Rectal smooth muscle tissue (tissue), 1 donor: ENCODE measurements around the gene IRAK3.
"Not testable (repeated sequence)": the region's sequence is repeated elsewhere in the genome, so short reads cannot be mapped to it uniquely, and the experiment has no call there.

Source experiments
- H3K27ac ChIP-seq: one replicate; pipeline ENCODE4 v1.7.0; 2013; ENCODE audit warnings: low read depth, low read length, inconsistent platforms
- H3K27me3 ChIP-seq: one replicate; pipeline ENCODE4 v1.7.0; 2013; ENCODE audit warnings: low read length; ENCODE audit not compliant: control insufficient read depth, insufficient read depth
- H3K36me3 ChIP-seq: one replicate; pipeline ENCODE4 v1.7.0; 2013; ENCODE audit warnings: low read length; ENCODE audit not compliant: control insufficient read depth, insufficient read depth
- H3K4me1 ChIP-seq: one replicate; pipeline ENCODE4 v1.7.0; 2013; ENCODE audit warnings: low read length; ENCODE audit not compliant: control insufficient read depth, insufficient read depth
- H3K4me3 ChIP-seq: one replicate; pipeline ENCODE4 v1.7.0; 2013; ENCODE audit warnings: low read length
- H3K9ac ChIP-seq: one replicate; pipeline ENCODE4 v1.7.0; 2013; ENCODE audit warnings: low read length

Gene IRAK3

DNA sequence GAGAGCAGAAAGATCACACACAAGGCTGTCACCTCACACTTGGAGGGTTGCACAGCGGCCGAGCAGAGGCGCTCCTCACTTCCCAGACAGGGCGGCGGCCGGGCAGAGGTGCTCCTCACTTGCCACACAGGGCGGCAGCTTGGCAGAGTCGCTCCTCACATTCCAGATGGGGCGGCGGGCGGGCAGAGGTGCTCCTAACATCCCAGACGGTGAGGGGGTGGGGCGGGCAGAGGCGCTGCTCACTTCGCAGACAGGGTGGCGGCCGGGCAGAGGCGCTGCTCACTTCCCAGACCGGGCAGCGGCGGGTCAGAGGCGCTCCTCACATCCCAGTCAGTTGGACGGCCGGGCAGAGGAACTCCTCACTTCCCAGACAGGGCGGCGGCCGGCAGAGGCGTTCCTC, 28.3 kb upstream of the IRAK3 start:
- Histone ChIP-seq H3K36me3 (peaks cover 7% of the 10 kb centered on the region), H3K4me3 (no peak overlapping the region), H3K27me3 (no peaks in the 10 kb centered on the region), H3K9ac (no peak overlapping the region), H3K27ac (no peak overlapping the region), H3K4me1 (no peaks in the 10 kb centered on the region)

DNA sequence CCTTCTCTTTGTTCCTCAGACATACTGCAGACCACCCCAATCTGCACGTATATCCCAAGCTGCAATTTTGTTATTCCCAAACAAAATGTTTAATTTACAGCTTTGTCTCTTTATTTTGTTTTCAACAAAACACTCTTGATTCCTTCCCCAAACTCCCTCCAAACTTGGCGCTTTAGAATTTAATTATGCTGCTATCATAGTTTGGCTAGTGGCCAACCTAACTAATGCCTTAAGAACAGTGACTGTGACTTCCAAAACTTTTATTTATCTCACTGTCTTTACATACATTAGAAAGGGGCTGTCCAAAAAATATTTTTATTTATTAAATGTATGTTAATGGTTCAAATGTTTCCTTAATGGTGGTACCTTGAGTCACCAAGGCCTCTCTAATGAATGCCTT, 26.3 kb upstream of the IRAK3 start:
- H3K4me3 ChIP-seq: no peak overlapping the region
- no peak overlapping the region for H3K9ac ChIP-seq
- no peaks in the 10 kb centered on the region for H3K27me3 ChIP-seq
- no peak overlapping the region for H3K27ac ChIP-seq
- peaks cover 7% of the 10 kb centered on the region for H3K36me3 ChIP-seq
- no peaks in the 10 kb centered on the region for H3K4me1 ChIP-seq

DNA sequence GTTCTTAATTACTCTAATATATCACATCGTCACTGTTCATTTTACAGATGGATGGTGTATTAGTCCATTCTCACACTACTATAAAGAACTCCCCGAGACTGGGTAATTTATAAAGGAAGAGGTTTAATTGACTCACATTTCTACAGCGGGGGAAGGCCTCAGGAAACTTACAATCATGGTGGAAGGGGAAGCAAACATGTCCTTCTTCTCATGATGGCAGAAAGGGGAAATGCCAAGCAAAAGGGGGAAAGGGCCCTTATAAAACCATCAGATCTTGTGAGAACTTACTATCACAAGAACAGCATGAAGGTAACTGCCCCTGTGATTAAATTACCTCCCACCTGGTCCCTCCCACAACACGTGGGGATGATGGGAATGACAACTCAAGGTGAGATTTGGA, 25.7 kb upstream of the IRAK3 start:
- H3K27ac ChIP-seq: no peak overlapping the region
- no peak overlapping the region for H3K4me3 ChIP-seq
- H3K36me3 ChIP-seq: peaks cover 7% of the 10 kb centered on the region
- no peaks in the 10 kb centered on the region for H3K27me3 ChIP-seq
- H3K4me1 ChIP-seq: peaks cover 2% of the 10 kb centered on the region
- H3K9ac ChIP-seq: no peak overlapping the region

DNA sequence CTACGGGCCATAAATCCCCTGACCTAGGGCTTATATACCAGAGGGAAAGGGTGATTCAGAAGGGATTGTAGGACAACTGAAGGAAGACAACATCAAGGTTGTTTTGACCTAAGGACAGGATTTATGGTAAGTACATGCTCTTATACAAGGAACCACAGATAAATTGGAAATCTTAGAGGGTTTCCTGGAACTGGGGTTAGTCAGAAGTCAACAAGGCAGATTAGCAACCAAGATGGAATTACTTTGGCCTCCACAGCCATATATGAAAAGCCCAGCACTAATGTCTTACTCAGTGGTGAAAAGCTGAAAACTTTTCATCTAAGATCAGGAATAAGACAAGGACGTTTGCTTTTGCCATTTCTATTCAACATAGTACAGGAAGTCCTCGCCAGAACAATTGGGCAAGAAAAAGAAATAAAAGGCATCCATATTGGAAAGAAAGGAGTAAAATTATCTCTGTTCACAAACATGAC, 24.6 kb upstream of the IRAK3 start:
- Histone ChIP-seq H3K27ac (no peak overlapping the region), H3K36me3 (peaks cover 7% of the 10 kb centered on the region), H3K27me3 (no peaks in the 10 kb centered on the region), H3K9ac (no peak overlapping the region), H3K4me3 (no peak overlapping the region), H3K4me1 (peaks cover 6% of the 10 kb centered on the region)

DNA sequence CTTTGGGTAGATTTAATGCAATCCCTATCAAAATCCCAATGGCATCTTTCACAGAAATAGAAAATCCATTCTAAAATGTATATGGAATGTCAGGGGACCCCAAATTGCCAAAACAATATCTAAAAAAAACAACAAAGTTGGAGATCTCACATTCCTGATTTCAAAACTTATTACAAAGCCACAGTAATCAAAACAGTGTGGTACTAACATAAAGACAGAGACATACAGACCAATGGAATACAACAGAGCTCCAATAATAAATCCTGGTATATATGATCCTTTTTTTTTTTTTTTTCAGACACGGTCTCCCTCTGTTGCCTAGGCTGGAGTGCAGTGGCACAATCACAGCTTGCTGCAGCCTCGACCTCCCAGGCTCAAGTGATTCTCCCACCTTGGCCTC, 23.9 kb upstream of the IRAK3 start:
- H3K27ac ChIP-seq: no peak overlapping the region
- H3K9ac ChIP-seq: no peak overlapping the region
- H3K27me3 ChIP-seq: no peaks in the 10 kb centered on the region
- peaks cover 2% of the 10 kb centered on the region for H3K36me3 ChIP-seq
- H3K4me1 ChIP-seq: peaks cover 6% of the 10 kb centered on the region
- H3K4me3 ChIP-seq: no peak overlapping the region

DNA sequence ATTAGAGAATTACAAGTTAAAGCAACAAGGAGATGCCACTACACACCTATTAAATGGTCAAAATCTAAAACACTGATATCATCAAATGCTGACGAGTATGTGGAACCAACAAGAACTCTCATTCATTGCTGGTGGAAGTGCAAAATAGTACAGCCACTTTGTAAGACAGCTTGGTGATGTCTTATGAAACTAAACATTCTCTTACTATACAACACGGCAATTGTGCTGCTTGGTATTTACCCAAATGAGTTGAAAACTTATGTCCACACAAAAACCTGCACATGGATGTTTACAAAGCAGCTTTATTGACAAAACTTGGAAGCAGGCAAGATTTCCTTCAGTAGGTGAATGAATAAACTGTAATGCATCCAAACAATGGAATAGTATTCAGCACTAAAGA, 22.5 kb upstream of the IRAK3 start:
- H3K4me3 ChIP-seq: no peak overlapping the region
- peaks cover 6% of the 10 kb centered on the region for H3K4me1 ChIP-seq
- peaks cover 2% of the 10 kb centered on the region for H3K36me3 ChIP-seq
- no peak overlapping the region for H3K27ac ChIP-seq
- no peak overlapping the region for H3K9ac ChIP-seq
- no peaks in the 10 kb centered on the region for H3K27me3 ChIP-seq

DNA sequence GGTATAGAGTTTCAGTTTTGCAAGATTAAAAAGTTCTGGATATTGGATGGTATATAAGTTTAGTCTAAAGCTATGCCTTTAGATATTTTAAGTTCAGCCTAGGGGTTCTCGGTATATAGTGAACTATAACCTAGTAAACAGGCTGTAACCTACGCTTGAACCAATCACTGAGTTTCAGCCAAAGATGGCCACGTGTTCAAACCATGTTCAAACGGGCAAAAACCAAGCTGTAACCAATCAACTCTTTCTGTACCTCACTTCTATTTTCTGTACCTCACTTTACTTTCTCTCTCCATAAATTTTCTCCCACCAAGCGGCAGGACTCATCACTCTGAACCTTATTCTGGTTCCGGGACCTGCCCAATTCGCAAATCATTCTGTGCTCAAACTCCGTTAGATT, 20.6 kb upstream of the IRAK3 start:
- Histone ChIP-seq H3K4me3 (peak overlapping the region; percentile 99), H3K9ac (peak overlapping the region; percentile 27), H3K27me3 (no peaks in the 10 kb centered on the region), H3K27ac (peak overlapping the region; percentile 100), H3K36me3 (peaks cover 2% of the 10 kb centered on the region), H3K4me1 (peaks cover 6% of the 10 kb centered on the region)

DNA sequence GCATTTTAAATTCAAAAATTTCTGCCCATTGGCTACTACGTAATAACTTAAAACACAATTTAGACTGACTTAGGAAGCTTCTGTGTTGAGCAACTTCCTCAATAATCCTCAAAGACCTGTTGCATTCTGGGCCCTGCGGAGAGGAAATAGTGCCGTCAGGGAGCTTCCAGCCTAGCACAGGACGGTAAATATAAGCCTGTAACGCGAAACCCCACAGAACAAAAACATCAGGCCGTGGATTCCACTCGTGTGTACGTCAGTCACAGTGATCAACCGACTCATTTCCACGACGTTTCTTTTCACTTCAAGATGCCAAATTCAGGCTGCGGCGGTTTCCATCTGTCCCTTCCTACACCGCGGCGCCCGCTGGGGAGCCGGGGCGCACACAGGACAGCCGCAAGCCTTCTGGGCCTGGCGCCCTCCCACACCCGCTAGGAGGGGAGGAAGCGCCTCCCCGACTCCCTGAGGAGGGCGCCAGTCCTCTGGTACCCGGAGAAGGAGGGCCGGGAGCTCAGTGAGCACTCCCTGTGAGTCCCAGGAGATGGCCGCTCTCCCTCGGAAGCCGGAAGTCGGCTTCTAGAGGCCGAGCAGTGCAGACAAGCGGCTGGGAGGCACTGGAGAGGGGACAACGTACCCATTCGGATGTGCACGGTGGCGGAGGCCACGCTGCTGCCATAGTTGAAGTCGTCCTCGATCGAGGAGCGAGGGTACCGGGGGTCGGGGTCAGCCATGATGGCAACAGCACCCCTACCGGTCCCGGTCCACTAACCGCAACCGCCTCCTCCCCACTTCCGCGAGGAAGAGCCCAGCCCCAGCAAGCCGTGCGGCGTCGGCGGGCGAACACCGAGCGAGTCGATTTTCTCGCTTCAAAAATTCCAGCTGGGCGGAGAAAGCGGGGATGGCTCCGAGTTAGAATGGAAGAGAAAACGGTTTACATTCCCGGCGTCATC, 19.5 kb upstream of the IRAK3 start, which contains the start of gene TMBIM4:
TSS of gene TMBIM4 (minus strand) at position 776 of the 950 bp plus-strand sequence. CDS start at position 731, 45 bp downstream.
- peaks cover 2% of the 10 kb centered on the region for H3K36me3 ChIP-seq
- H3K27ac ChIP-seq: peak within 1 kb of the TSS; percentile 100
- peak within 1 kb of the TSS; percentile 99 for H3K9ac ChIP-seq
- H3K4me3 ChIP-seq: peak within 1 kb of the TSS; percentile 99
- H3K27me3 ChIP-seq: no peaks in the 10 kb centered on the region
- H3K4me1 ChIP-seq: peaks cover 6% of the 10 kb centered on the region

DNA sequence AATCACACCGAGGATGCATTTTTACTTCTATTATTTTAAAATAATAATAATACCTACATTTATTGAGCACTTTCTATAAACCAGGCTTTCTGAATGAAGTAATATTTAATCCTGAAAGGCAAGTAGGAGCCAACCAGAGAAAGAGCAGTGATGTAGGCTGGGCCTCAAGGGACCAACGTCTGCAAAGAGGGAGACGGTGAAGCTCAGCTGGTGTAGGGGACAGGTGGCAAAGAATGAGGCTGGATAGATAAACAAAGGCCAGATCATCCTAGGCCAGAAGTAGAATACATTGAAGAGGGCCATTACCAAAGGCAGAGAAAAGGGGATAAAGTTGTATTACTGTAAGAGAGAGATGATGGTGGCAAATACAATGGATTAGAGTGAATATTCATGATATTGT, 18.4 kb upstream of the IRAK3 start:
- no peak overlapping the region for H3K27ac ChIP-seq
- H3K9ac ChIP-seq: no peak overlapping the region
- peak overlapping the region; percentile 99 for H3K4me3 ChIP-seq
- H3K4me1 ChIP-seq: peaks cover 6% of the 10 kb centered on the region
- no peaks in the 10 kb centered on the region for H3K27me3 ChIP-seq
- no peaks in the 10 kb centered on the region for H3K36me3 ChIP-seq

DNA sequence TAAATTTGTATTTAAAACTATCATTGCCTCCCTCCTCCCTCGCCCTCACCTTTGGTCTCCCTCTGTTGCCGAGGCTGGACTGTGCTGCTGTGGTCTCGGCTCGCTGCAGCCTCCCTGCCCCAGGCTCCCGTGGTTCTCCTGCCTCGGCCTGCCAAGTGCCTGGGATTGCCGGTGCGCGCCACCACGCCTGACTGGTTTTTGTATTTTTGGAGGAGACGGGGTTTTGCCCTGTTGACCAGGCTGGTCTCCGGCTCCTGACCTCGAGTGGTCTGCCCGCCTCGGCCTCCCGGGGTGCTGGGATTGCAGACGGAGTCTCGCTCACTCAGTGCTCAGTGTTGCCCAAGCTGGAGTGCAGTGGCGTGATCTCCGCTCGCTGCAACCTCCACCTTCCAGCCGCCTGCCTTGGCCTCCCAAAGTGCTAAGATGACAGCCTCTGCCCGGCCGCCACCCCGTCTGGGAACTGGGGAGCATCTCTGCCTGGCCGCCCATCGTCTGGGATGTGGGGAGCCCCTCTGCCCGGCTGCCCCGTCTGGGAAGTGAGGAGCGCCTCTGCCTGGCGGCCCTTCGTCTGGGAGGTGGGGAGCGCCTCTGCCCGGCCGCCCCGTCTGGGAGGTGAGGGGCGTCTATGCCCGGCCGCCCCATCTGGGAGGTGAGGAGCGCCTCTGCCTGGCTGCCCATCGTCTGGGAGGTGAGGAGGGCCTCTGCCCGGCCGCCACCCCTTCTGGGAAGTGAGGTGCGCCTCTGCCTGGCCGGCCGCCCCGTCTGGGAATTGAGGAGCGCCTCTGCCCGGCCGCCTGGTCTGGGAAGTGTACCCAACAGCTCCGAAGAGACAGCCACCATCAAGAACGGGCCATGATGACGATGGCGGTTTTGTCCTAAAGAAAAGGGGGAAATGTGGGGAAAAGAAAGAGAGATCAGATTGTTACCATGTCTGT, 14.4 kb upstream of the IRAK3 start:
- not testable (repeated sequence) for H3K4me3 ChIP-seq, H3K4me1 ChIP-seq, H3K27ac ChIP-seq, H3K9ac ChIP-seq, H3K36me3 ChIP-seq, H3K27me3 ChIP-seq

DNA sequence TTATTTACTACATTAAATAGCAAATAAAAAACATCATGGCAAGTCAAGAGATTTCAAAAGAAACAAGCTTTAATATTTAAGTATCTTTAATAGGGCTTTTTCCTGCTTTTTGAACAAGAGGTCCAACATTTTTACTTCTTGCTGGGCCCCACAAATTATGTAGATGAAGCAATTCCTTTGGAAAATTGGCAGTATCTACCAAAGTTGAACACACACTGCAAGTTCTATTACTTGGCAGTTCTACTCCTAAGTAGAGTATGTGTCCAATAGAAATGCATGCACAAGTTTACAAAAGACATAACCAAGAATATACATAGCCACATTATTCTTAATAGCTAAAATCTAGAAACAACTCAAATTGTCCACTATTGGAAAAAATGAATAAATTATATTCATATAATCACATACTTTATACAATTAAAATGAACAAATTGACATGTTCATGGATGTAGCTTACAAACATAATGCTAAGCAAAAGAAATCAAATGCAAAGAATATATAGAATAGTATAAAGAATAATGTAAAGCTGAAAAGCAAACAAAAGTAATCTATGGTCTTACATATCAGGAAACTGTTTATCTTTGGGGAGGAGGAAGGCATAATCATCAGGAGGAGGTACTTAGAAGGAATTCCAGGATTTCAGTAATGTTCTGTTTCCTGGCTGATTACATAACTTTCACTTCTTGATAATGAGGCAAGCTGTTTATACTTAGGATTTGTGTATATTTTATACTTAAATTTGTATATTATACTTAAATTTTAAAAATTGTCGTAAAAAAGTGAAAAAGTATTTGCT, 12.7 kb upstream of the IRAK3 start:
- no peaks in the 10 kb centered on the region for H3K36me3 ChIP-seq
- H3K9ac ChIP-seq: no peak overlapping the region
- H3K4me3 ChIP-seq: no peak overlapping the region
- H3K27me3 ChIP-seq: no peaks in the 10 kb centered on the region
- H3K27ac ChIP-seq: no peak overlapping the region
- no peaks in the 10 kb centered on the region for H3K4me1 ChIP-seq

DNA sequence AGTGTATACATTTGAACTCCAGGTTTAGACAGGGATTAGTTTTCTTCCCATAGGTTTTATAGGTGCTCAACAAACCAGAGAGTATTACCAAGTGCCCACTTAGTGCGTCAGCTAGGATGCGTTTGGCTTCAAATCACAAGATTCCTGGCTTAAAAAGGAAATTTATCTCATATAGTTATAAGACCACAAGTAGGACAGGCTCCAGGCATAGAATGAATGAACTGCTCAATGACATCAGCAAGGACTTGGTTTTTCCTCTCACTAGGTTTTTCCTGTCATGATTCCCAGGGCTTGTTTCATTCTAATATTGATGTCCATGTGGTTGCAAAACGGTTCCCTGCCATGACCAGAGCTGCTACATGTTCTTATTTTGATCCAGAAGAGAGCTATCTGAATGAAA, 6.1 kb upstream of the IRAK3 start:
- H3K27me3 ChIP-seq: no peaks in the 10 kb centered on the region
- H3K27ac ChIP-seq: no peak overlapping the region
- no peak overlapping the region for H3K9ac ChIP-seq

More for the DNA sequence above, 6.1 kb upstream of the IRAK3 start:
- Histone ChIP-seq H3K36me3 (no peaks in the 10 kb centered on the region), H3K4me1 (no peaks in the 10 kb centered on the region), H3K4me3 (no peak overlapping the region)
